Measurements from ENCODE around the gene FXR2.

FXR2 gene

GRCh38 chr17:7614425-7615264, at the start of gene FXR2:
FXR2 (minus strand) TSS chr17:7614897; CDS start chr17:7614532, 365 bp downstream.
- Histone ChIP-seq H3K4me3 (replicated peaks; ENCODE audit: low read depth, low read length) (peak within 1 kb of the TSS; percentile 96), H3K36me3 (ENCODE audit: control insufficient read depth, insufficient read depth, low read length) (peaks cover 5% of the 10 kb centered on the region), H3K27me3 (replicated peaks; ENCODE audit: control insufficient read depth, insufficient read depth, low read length) (no peaks in the 10 kb centered on the region)
- TF ChIP-seq CTCF (IDR thresholded peaks at IDR 0.05; ENCODE audit: insufficient read depth, low read length, poor library complexity, severe bottlenecking), result peak; percentile 65
- peak; percentile 100 for DNase-seq (ENCODE audit: extremely low read depth, insufficient read length)

- TF ChIP-seq CTCF (IDR thresholded peaks at IDR 0.05; ENCODE audit: insufficient read depth, low read length, poor library complexity, severe bottlenecking), result no peak
- no peak overlapping the region for H3K4me3 ChIP-seq (replicated peaks; ENCODE audit: low read depth, low read length)
- no peaks in the 10 kb centered on the region; the same call in 1 of the 2 replicates for H3K27me3 ChIP-seq (replicated peaks; ENCODE audit: control insufficient read depth, insufficient read depth, low read length)
- no peak for DNase-seq (ENCODE audit: extremely low read depth, insufficient read length)
- H3K36me3 ChIP-seq (ENCODE audit: control insufficient read depth, insufficient read depth, low read length), result no peaks in the 10 kb centered on the region
Measured at GRCh38 chr17:7656958-7657609, 42.4 kb upstream of the FXR2 start.

DNA sequence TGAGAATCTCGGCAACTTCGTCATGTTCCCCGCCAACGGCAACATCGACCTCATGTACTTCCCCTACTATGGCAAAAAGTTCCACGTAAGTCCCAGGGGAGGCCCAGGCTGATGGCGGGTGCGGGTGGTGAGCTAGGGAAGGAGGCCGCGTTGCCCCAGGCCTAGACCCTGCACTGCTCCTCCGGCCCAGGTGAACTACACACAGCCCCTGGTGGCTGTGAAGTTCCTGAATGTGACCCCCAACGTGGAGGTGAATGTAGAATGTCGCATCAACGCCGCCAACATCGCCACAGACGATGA, 40.8 kb upstream of the FXR2 start:
- peak; percentile 35 for DNase-seq (ENCODE audit: extremely low read depth, insufficient read length)
- TF ChIP-seq CTCF (IDR thresholded peaks at IDR 0.05; ENCODE audit: insufficient read depth, low read length, poor library complexity, severe bottlenecking), result no peak
- no peaks in the 10 kb centered on the region; the same call in 1 of the 2 replicates for H3K27me3 ChIP-seq (replicated peaks; ENCODE audit: control insufficient read depth, insufficient read depth, low read length)
- H3K36me3 ChIP-seq (ENCODE audit: control insufficient read depth, insufficient read depth, low read length), result no peaks in the 10 kb centered on the region
- H3K4me3 ChIP-seq (replicated peaks; ENCODE audit: low read depth, low read length), result no peak overlapping the region

DNA sequence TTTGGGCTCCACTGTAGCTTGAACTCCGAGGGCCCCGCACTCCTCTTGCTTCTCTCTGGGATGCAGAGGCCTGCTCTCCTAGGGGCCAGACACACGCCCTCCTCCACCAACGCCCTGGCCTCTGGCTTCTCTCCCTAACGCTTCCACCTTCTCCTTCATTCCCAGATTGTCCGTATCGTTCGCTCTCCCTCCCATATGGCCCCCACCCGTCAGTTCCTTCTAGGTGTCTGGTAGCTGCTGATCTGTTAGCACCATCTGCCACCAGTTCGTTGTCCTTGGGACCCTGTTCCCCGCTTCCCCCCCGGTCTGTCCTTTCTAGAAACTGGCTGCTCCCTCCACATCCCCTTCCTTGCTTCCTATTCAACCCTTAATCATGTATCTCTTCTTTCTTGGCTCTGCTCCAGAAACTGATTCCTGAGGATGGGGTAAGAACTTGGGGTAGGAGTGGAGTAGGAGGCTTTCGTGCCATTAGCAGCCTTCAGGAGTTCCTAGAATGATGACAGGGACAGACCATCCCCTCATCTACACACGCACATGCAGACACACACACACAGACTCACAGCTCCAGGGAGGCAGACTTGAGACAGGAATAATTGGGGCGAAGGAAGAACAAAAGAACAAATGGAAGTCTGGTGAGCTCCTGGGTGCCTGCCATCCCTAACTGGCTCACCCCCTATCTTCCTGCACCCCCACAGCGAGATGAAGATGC, 40.3 kb upstream of the FXR2 start:
- DNase-seq (ENCODE audit: extremely low read depth, insufficient read length), result no peak
- peaks cover 3% of the 10 kb centered on the region; the same call in 1 of the 2 replicates for H3K27me3 ChIP-seq (replicated peaks; ENCODE audit: control insufficient read depth, insufficient read depth, low read length)
- no peak for TF ChIP-seq CTCF (IDR thresholded peaks at IDR 0.05; ENCODE audit: insufficient read depth, low read length, poor library complexity, severe bottlenecking)

GRCh38 chr17:7652388-7653356, 38.0 kb upstream of the FXR2 start:
- TF ChIP-seq CTCF (IDR thresholded peaks at IDR 0.05; ENCODE audit: insufficient read depth, low read length, poor library complexity, severe bottlenecking), result no peak
- H3K27me3 ChIP-seq (replicated peaks; ENCODE audit: control insufficient read depth, insufficient read depth, low read length), result peaks cover 3% of the 10 kb centered on the region; the same call in 1 of the 2 replicates
- no peak for DNase-seq (ENCODE audit: extremely low read depth, insufficient read length)
- no peak overlapping the region for H3K4me3 ChIP-seq (replicated peaks; ENCODE audit: low read depth, low read length)
- H3K36me3 ChIP-seq (ENCODE audit: control insufficient read depth, insufficient read depth, low read length), result no peaks in the 10 kb centered on the region

More for the DNA sequence above, 40.3 kb upstream of the FXR2 start:
- H3K36me3 ChIP-seq (ENCODE audit: control insufficient read depth, insufficient read depth, low read length), result no peaks in the 10 kb centered on the region
- H3K4me3 ChIP-seq (replicated peaks; ENCODE audit: low read depth, low read length), result no peak overlapping the region
